ENCODE measurements around the gene HOXA11.

HOXA11 gene

GRCh38 chr7:27185013-27185853, at the start of gene HOXA11:
Gene HOXA11 (minus strand): TSS chr7:27185232. CDS start chr7:27185144, 88 bp downstream.
- H3K4me1 ChIP-seq = peaks cover 0 to 43% (median 11%) of the 10 kb centered on the region in 10 experiments; a peak in 12 of 20 replicates
- peaks cover 0 to 28% (median 0%) of the 10 kb centered on the region in 11 experiments; a peak in 6 of 22 replicates for H3K9me3 ChIP-seq (replicated peaks in 1 of 11)
- peaks cover 0 to 97% (median 82%) of the 10 kb centered on the region in 11 experiments; a peak in 19 of 22 replicates for H4K20me1 ChIP-seq
- peak within 1 kb of the TSS in 5 of 10 experiments; percentile 19 to 48 (median 40); a peak in 9 of 20 replicates for H3K4me3 ChIP-seq
- peaks cover 100% of the 10 kb centered on the region in 11 experiments for H3K27me3 ChIP-seq
- H3K27ac ChIP-seq = no peak within 1 kb of the TSS
- no peaks in the 10 kb centered on the region for H3K36me3 ChIP-seq
- no peak for TF ChIP-seq Cebpa-rat (IDR thresholded peaks at IDR 0.05)
- H3K9ac ChIP-seq = no peak within 1 kb of the TSS
- peak within 1 kb of the TSS in 10 of 11 experiments; percentile 1 to 92 (median 24); a peak in 15 of 22 replicates for H3K4me2 ChIP-seq

DNA sequence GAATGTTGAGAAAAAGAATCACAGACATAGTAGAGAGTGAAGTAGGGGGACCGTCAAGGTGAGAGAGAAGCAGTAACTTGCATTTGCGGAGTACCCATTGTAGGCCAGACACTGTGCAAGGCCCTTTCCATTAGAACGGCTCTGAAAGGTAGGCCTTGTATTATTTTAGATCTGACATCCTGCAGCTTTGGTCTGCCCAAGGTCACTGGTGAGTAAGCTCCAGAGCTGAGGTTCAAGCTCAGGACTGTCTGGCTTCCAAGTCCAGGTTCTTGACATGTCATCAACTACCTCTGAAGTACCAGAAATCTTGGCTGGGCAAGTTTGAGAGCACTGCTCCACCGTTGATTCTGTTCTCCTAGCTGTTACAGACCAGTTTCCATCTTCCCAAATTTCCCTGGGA, 44.4 kb upstream of the HOXA11 start:
- Histone ChIP-seq H3K4me2 (no peak overlapping the region), H3K36me3 (no peaks in the 10 kb centered on the region), H3K4me1 (no peaks in the 10 kb centered on the region), H3K27me3 (peaks cover 9 to 19% (median 14%) of the 10 kb centered on the region in 11 experiments; a peak in 21 of 22 replicates), H3K9ac (no peak overlapping the region), H3K4me3 (no peak overlapping the region), H3K27ac (no peak overlapping the region), H4K20me1 (no peaks in the 10 kb centered on the region), H3K9me3 (replicated peaks in 1 of 11) (peaks cover 5 to 11% (median 9%) of the 10 kb centered on the region in 11 experiments; a peak in 19 of 22 replicates)
- TF ChIP-seq Cebpa-rat (IDR thresholded peaks at IDR 0.05) = no peak

- Histone ChIP-seq H3K9ac (no peak overlapping the region), H4K20me1 (peaks cover 0 to 5% (median 0%) of the 10 kb centered on the region in 11 experiments; a peak in 1 of 22 replicates), H3K27me3 (peaks cover 45 to 61% (median 56%) of the 10 kb centered on the region in 11 experiments), H3K9me3 (replicated peaks in 1 of 11) (peaks cover 5 to 24% (median 9%) of the 10 kb centered on the region in 11 experiments; a peak in 19 of 22 replicates), H3K4me2 (no peak overlapping the region), H3K4me3 (no peak overlapping the region), H3K36me3 (no peaks in the 10 kb centered on the region), H3K27ac (no peak overlapping the region), H3K4me1 (peaks cover 0 to 5% (median 1%) of the 10 kb centered on the region in 10 experiments; a peak in 6 of 20 replicates)
- TF ChIP-seq Cebpa-rat (IDR thresholded peaks at IDR 0.05) = no peak
Observed at GRCh38 chr7:27224983-27225934, 40.2 kb upstream of the HOXA11 start.

GRCh38 chr7:27223941-27224575, 39.0 kb upstream of the HOXA11 start:
- Histone ChIP-seq H3K27ac (no peak overlapping the region), H3K9ac (no peak overlapping the region), H4K20me1 (peaks cover 0 to 8% (median 0%) of the 10 kb centered on the region in 11 experiments; a peak in 3 of 22 replicates), H3K9me3 (replicated peaks in 1 of 11) (peaks cover 5 to 25% (median 9%) of the 10 kb centered on the region in 11 experiments; a peak in 19 of 22 replicates), H3K27me3 (peaks cover 57 to 73% (median 68%) of the 10 kb centered on the region in 11 experiments), H3K4me1 (peaks cover 0 to 8% (median 1%) of the 10 kb centered on the region in 10 experiments; a peak in 6 of 20 replicates), H3K36me3 (no peaks in the 10 kb centered on the region), H3K4me3 (no peak overlapping the region), H3K4me2 (no peak overlapping the region)
- TF ChIP-seq Cebpa-rat (IDR thresholded peaks at IDR 0.05) = no peak

- peaks cover 5 to 25% (median 9%) of the 10 kb centered on the region in 11 experiments; a peak in 19 of 22 replicates for H3K9me3 ChIP-seq (replicated peaks in 1 of 11)
- H3K9ac ChIP-seq = no peak overlapping the region
- no peak overlapping the region for H3K27ac ChIP-seq
- TF ChIP-seq Cebpa-rat (IDR thresholded peaks at IDR 0.05) = no peak
- H3K4me1 ChIP-seq = peaks cover 0 to 8% (median 1%) of the 10 kb centered on the region in 10 experiments; a peak in 6 of 20 replicates
- H3K36me3 ChIP-seq = no peaks in the 10 kb centered on the region
- H3K4me2 ChIP-seq = no peak overlapping the region
- peaks cover 63 to 94% (median 89%) of the 10 kb centered on the region in 11 experiments for H3K27me3 ChIP-seq
- peaks cover 0 to 8% (median 0%) of the 10 kb centered on the region in 11 experiments; a peak in 3 of 22 replicates for H4K20me1 ChIP-seq
- H3K4me3 ChIP-seq = no peak overlapping the region
Observed at GRCh38 chr7:27221201-27221797, 36.3 kb upstream of the HOXA11 start.

DNA sequence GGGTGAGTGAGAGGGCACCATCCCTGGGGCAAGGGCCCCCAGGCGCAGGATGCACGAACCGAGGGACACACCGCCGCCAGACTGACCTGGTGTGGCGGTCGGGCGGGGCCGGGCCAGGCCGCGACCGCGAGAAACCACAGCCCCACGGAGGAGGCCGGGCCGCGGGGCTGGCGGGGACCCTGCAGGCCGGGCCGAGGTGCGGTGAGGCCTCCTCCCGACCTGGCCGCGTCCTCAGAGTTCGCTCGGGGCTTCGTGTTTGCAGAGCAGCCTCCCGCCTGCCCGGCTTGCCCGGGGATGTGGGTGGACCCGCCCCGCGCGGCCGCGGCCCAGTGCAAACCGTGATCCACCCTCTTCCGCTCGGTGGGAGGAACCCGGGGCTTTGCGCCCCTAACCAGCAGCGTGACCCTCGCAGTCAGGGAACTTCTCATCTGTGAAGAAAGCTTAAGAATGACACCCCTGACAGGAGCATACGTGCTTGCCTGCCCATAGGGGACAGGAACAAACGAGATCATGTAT, 35.5 kb upstream of the HOXA11 start:
- H3K4me1 ChIP-seq = peaks cover 0 to 8% (median 1%) of the 10 kb centered on the region in 10 experiments; a peak in 6 of 20 replicates
- H3K36me3 ChIP-seq = no peaks in the 10 kb centered on the region
- TF ChIP-seq Cebpa-rat (IDR thresholded peaks at IDR 0.05) = no peak
- H3K4me3 ChIP-seq = peak overlapping the region in 5 of 10 experiments; percentile 2 to 46 (median 30); a peak in 5 of 20 replicates
- peaks cover 0 to 8% (median 0%) of the 10 kb centered on the region in 11 experiments; a peak in 3 of 22 replicates for H4K20me1 ChIP-seq
- peak overlapping the region in 5 of 11 experiments; percentile 15 to 66 (median 52); a peak in 8 of 22 replicates for H3K4me2 ChIP-seq
- H3K27ac ChIP-seq = no peak overlapping the region
- H3K9me3 ChIP-seq (replicated peaks in 1 of 11) = peaks cover 2 to 19% (median 6%) of the 10 kb centered on the region in 11 experiments; a peak in 19 of 22 replicates
- no peak overlapping the region for H3K9ac ChIP-seq
- peaks cover 62 to 96% (median 90%) of the 10 kb centered on the region in 11 experiments for H3K27me3 ChIP-seq

- Histone ChIP-seq H3K4me3 (peak overlapping the region in 1 of 10 experiments; percentile 2; a peak in 1 of 20 replicates), H3K36me3 (no peaks in the 10 kb centered on the region), H3K27me3 (peaks cover 56 to 96% (median 86%) of the 10 kb centered on the region in 11 experiments), H3K9me3 (replicated peaks in 1 of 11) (peaks cover 0 to 15% (median 0%) of the 10 kb centered on the region in 11 experiments; a peak in 6 of 22 replicates), H3K4me2 (no peak overlapping the region; a peak in 1 of 22 replicates), H3K9ac (no peak overlapping the region), H3K4me1 (peaks cover 0 to 8% (median 1%) of the 10 kb centered on the region in 10 experiments; a peak in 6 of 20 replicates), H4K20me1 (peaks cover 0 to 8% (median 0%) of the 10 kb centered on the region in 11 experiments; a peak in 3 of 22 replicates), H3K27ac (no peak overlapping the region)
- TF ChIP-seq Cebpa-rat (IDR thresholded peaks at IDR 0.05) = no peak
Observed at GRCh38 chr7:27219821-27220220, 34.8 kb upstream of the HOXA11 start.
